Measurements from ENCODE around the gene ZHX3. TPM values are rescaled to one million over a fixed set of nuclear protein-coding genes. Genes with fewer than 3 reads are reported as not detected.

ZHX3 gene
- total and polyA plus RNA-seq, 11 donors, result 10.9 to 43.9 (median 32.3) TPM

- no peaks in the 10 kb centered on the region for H3K9me3 ChIP-seq
- ATAC-seq, result peak in 3 of 4 donors; percentile 18 to 56 (median 22)
- peak overlapping the region; percentile 27 to 100 (median 67) for H3K27ac ChIP-seq
- intact Hi-C loops (cut with DNase I), result no loop called here
- 42 to 56% (median 48%) methylated on average over 3 of the region's 3 CpGs for WGBS, 4 donors
- TF ChIP-seq CTCF (IDR thresholded peaks at IDR 0.05) (no peak), POLR2A (IDR thresholded peaks at IDR 0.05) (no peak)
- no peak overlapping the region for H3K4me3 ChIP-seq
- peak in 3 of 5 donors; percentile 21 to 44 (median 25) for DNase-seq
- H3K36me3 ChIP-seq, result peaks cover 0 to 3% (median 0%) of the 10 kb centered on the region in 9 donors
- no peaks in the 10 kb centered on the region for H3K27me3 ChIP-seq
- peaks cover 19 to 100% (median 95%) of the 10 kb centered on the region in 12 donors for H3K4me1 ChIP-seq
Observed at GRCh38 chr20:41150664-41151063, 166.9 kb downstream of the ZHX3 start.

GRCh38 chr20:41148942-41149341 is 168.6 kb downstream of the ZHX3 start:
- H3K4me1 ChIP-seq, result peaks cover 14 to 100% (median 94%) of the 10 kb centered on the region in 12 donors
- H3K27ac ChIP-seq, result peak overlapping the region in 10 of 12 donors; percentile 64 to 100 (median 82)
- H3K9me3 ChIP-seq, result no peaks in the 10 kb centered on the region
- DNase-seq, result no peak
- H3K36me3 ChIP-seq, result peaks cover 0 to 7% (median 0%) of the 10 kb centered on the region in 9 donors
- H3K27me3 ChIP-seq, result no peaks in the 10 kb centered on the region
- H3K4me3 ChIP-seq, result no peak overlapping the region
- ATAC-seq, result no peak
- 69 to 75% (median 71%) methylated on average over 5 of the region's 5 CpGs for WGBS, 4 donors
- intact Hi-C loops (cut with DNase I), result no loop called here
- TF ChIP-seq POLR2A (IDR thresholded peaks at IDR 0.05) (no peak), CTCF (IDR thresholded peaks at IDR 0.05) (no peak)

- WGBS, 4 donors, result 37 to 48% (median 43%) methylated on average over 8 of the region's 8 CpGs
- H3K4me3 ChIP-seq, result no peak overlapping the region
- peaks cover 0 to 7% (median 0%) of the 10 kb centered on the region in 9 donors for H3K36me3 ChIP-seq
- H3K27me3 ChIP-seq, result no peaks in the 10 kb centered on the region
- H3K27ac ChIP-seq, result peak overlapping the region; percentile 33 to 100 (median 79)
- H3K9me3 ChIP-seq, result no peaks in the 10 kb centered on the region
- TF ChIP-seq CTCF (IDR thresholded peaks at IDR 0.05) (peak in 1 of 12 donors; percentile 20), POLR2A (IDR thresholded peaks at IDR 0.05) (no peak)
- ATAC-seq (peak; percentile 58 to 75 (median 72)), DNase-seq (peak in 4 of 5 donors; percentile 54 to 76 (median 65))
- H3K4me1 ChIP-seq, result peaks cover 12 to 100% (median 95%) of the 10 kb centered on the region in 12 donors
- intact Hi-C loops (cut with DNase I), result no loop called here
Observed at GRCh38 chr20:41147767-41148191, 169.8 kb downstream of the ZHX3 start.

GRCh38 chr20:41145821-41146620 is 171.5 kb downstream of the ZHX3 start:
- H3K4me3 ChIP-seq, result no peak overlapping the region
- DNase-seq (peak; percentile 69 to 72 (median 70)), ATAC-seq (peak; percentile 24 to 45 (median 37))
- intact Hi-C loops (cut with DNase I), result no loop called here
- no peak for TF ChIP-seq CTCF (IDR thresholded peaks at IDR 0.05)
- TF ChIP-seq POLR2A (IDR thresholded peaks at IDR 0.05), result no peak
- 40 to 58% (median 51%) methylated on average over 11 to 12 of the region's 12 CpGs for WGBS, 4 donors
- H3K27me3 ChIP-seq, result no peaks in the 10 kb centered on the region
- no peaks in the 10 kb centered on the region for H3K9me3 ChIP-seq
- peaks cover 17 to 100% (median 97%) of the 10 kb centered on the region in 12 donors for H3K4me1 ChIP-seq
- peaks cover 0 to 7% (median 0%) of the 10 kb centered on the region in 9 donors for H3K36me3 ChIP-seq
- H3K27ac ChIP-seq, result peak overlapping the region; percentile 33 to 100 (median 79)

All from heart left ventricle (tissue), 16 donors.